Measurements from ENCODE around the gene NAALADL2. TPM values are rescaled to one million over a fixed set of nuclear protein-coding genes. Genes with fewer than 3 reads are reported as not detected.

NAALADL2 gene
- total RNA-seq, 4 donors from 2014 or later = 0.85 to 6.3 (median 1.6) TPM

- Histone ChIP-seq H3K4me3 (no peak overlapping the region), H3K27ac (no peak overlapping the region), H3K36me3 (no peaks in the 10 kb centered on the region), H3K4me1 (no peaks in the 10 kb centered on the region), H3K27me3 (no peaks in the 10 kb centered on the region), H3K9me3 (no peaks in the 10 kb centered on the region)
- no peak for DNase-seq
- TF ChIP-seq, protein P1, sequence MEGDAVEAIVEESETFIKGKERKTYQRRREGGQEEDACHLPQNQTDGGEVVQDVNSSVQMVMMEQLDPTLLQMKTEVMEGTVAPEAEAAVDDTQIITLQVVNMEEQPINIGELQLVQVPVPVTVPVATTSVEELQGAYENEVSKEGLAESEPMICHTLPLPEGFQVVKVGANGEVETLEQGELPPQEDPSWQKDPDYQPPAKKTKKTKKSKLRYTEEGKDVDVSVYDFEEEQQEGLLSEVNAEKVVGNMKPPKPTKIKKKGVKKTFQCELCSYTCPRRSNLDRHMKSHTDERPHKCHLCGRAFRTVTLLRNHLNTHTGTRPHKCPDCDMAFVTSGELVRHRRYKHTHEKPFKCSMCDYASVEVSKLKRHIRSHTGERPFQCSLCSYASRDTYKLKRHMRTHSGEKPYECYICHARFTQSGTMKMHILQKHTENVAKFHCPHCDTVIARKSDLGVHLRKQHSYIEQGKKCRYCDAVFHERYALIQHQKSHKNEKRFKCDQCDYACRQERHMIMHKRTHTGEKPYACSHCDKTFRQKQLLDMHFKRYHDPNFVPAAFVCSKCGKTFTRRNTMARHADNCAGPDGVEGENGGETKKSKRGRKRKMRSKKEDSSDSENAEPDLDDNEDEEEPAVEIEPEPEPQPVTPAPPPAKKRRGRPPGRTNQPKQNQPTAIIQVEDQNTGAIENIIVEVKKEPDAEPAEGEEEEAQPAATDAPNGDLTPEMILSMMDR (IDR thresholded peaks at IDR 0.05) = no peak
- no peak for TF ChIP-seq POLR2A (IDR thresholded peaks at IDR 0.05)
- WGBS, 2 donors = 93 to 100% methylated on average over 1 of the region's 1 CpG
- intact Hi-C loops (cut with DNase I) = no loop called here
Measured at GRCh38 chr3:175001091-175001490, 142.0 kb downstream of the NAALADL2 start.

- 73 to 90% methylated on average over 1 of the region's 1 CpG for WGBS, 2 donors
- no peak for TF ChIP-seq POLR2A (IDR thresholded peaks at IDR 0.05)
- TF ChIP-seq, protein P1 (IDR thresholded peaks at IDR 0.05) = no peak
- DNase-seq = no peak
Measured at GRCh38 chr3:175002732-175003143, 143.6 kb downstream of the NAALADL2 start.

GRCh38 chr3:175003590-175003989 is 144.5 kb downstream of the NAALADL2 start:
- no peak overlapping the region for H3K27ac ChIP-seq
- H3K27me3 ChIP-seq = no peaks in the 10 kb centered on the region
- no peak for DNase-seq
- H3K4me1 ChIP-seq = no peaks in the 10 kb centered on the region
- intact Hi-C loops (cut with DNase I) = no loop called here
- no peaks in the 10 kb centered on the region for H3K9me3 ChIP-seq
- no peaks in the 10 kb centered on the region for H3K36me3 ChIP-seq
- no peak overlapping the region for H3K4me3 ChIP-seq
- WGBS, 2 donors = 80 to 96% methylated on average over 2 of the region's 2 CpGs
- no peak for TF ChIP-seq POLR2A (IDR thresholded peaks at IDR 0.05)
- TF ChIP-seq, protein P1 (IDR thresholded peaks at IDR 0.05) = no peak

More at GRCh38 chr3:175002732-175003143, 143.6 kb downstream of the NAALADL2 start:
- Histone ChIP-seq H3K36me3 (no peaks in the 10 kb centered on the region), H3K4me3 (no peak overlapping the region), H3K27ac (no peak overlapping the region), H3K9me3 (no peaks in the 10 kb centered on the region), H3K27me3 (no peaks in the 10 kb centered on the region), H3K4me1 (no peaks in the 10 kb centered on the region)
- intact Hi-C loops (cut with DNase I) = no loop called here

GRCh38 chr3:175005193-175005592 is 146.1 kb downstream of the NAALADL2 start:
- H3K27ac ChIP-seq = no peak overlapping the region
- no peaks in the 10 kb centered on the region for H3K9me3 ChIP-seq
- TF ChIP-seq POLR2A (IDR thresholded peaks at IDR 0.05) = no peak
- TF ChIP-seq, protein P1 (IDR thresholded peaks at IDR 0.05) = no peak
- DNase-seq = no peak
- 33 to 44% methylated on average over 1 of the region's 1 CpG for WGBS, 2 donors
- H3K36me3 ChIP-seq = no peaks in the 10 kb centered on the region
- H3K4me3 ChIP-seq = no peak overlapping the region
- H3K4me1 ChIP-seq = no peaks in the 10 kb centered on the region
- intact Hi-C loops (cut with DNase I) = no loop called here
- no peaks in the 10 kb centered on the region for H3K27me3 ChIP-seq

GRCh38 chr3:175005881-175006280 is 146.7 kb downstream of the NAALADL2 start:
- TF ChIP-seq POLR2A (IDR thresholded peaks at IDR 0.05) = no peak
- TF ChIP-seq, protein P1 (IDR thresholded peaks at IDR 0.05) = no peak
- no peak for DNase-seq
- no peak overlapping the region for H3K27ac ChIP-seq
- H3K4me3 ChIP-seq = no peak overlapping the region
- H3K27me3 ChIP-seq = no peaks in the 10 kb centered on the region
- no peaks in the 10 kb centered on the region for H3K4me1 ChIP-seq
- no peaks in the 10 kb centered on the region for H3K9me3 ChIP-seq
- WGBS, 2 donors = 76 to 85% methylated on average over 5 of the region's 5 CpGs
- intact Hi-C loops (cut with DNase I) = no loop called here
- H3K36me3 ChIP-seq = no peaks in the 10 kb centered on the region
